ENCODE results near the gene MYO3A.

Gene MYO3A

DNA sequence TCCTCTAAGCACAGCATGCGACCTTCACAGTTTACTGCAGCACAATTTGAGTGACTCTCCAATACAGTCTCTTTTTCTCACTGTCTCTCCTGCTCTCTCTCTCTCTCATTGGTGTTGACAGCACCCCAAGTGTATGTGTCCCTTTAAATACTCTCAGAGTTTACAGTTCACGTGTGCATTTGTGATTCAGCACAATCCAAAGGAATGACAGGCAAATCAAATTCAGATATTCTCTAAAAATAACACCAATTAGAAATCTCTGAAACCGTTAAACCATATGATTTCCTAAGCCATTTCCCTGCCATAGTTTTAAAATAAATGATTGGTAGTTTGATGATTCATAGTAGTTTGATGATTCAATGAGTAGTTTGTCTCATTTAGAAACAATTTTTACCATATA lies 178.5 kb downstream of the MYO3A start:
- Histone ChIP-seq H3K4me3 (no peak overlapping the region), H3K27ac (no peak overlapping the region), H3K36me3 (ENCODE audit: insufficient read depth, low read length) (no peaks in the 10 kb centered on the region), H3K9ac (ENCODE audit: insufficient read length) (no peak overlapping the region), H3K9me3 (ENCODE audit: low read depth, low read length) (no peaks in the 10 kb centered on the region)
- TF ChIP-seq EZH2 (IDR thresholded peaks at IDR 0.05) (no peak), POLR2AphosphoS5 (IDR thresholded peaks at IDR 0.05; ENCODE audit: borderline replicate concordance, low read depth, low read length) (no peak), FOXP2 (optimal IDR thresholded peaks at IDR 0.05; ENCODE audit: control extremely low read depth, extremely low read length, insufficient read depth) (no peak)
- no peak for DNase-seq (ENCODE audit: low read depth, low spot score)

DNA sequence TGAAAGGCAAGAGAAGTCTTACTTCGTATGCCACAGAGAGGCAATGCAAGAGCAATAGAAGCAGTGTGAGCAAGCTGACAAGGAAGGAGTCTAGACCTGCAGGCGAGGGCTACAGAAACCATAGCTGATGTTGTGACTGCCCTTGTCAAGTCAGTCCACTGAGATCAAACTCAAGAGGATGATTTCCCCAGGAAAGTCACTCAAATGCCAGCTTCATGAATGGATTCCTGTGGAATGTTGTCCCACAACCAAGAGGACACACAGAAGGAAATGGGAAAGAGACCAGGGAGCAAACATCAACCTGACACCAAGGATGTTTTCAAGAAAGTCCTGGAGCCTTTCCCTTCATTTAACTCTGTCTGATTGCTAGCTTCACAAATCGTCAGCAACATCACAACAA lies 204.6 kb downstream of the MYO3A start:
- TF ChIP-seq POLR2AphosphoS5 (IDR thresholded peaks at IDR 0.05; ENCODE audit: borderline replicate concordance, low read depth, low read length) (no peak), FOXP2 (optimal IDR thresholded peaks at IDR 0.05; ENCODE audit: control extremely low read depth, extremely low read length, insufficient read depth) (no peak), EZH2 (IDR thresholded peaks at IDR 0.05) (no peak)
- Histone ChIP-seq H3K27ac (no peak overlapping the region), H3K9ac (ENCODE audit: insufficient read length) (no peak overlapping the region), H3K4me3 (no peak overlapping the region), H3K36me3 (ENCODE audit: insufficient read depth, low read length) (no peaks in the 10 kb centered on the region), H3K9me3 (ENCODE audit: low read depth, low read length) (no peaks in the 10 kb centered on the region)
- no peak for DNase-seq (ENCODE audit: low read depth, low spot score)

DNA sequence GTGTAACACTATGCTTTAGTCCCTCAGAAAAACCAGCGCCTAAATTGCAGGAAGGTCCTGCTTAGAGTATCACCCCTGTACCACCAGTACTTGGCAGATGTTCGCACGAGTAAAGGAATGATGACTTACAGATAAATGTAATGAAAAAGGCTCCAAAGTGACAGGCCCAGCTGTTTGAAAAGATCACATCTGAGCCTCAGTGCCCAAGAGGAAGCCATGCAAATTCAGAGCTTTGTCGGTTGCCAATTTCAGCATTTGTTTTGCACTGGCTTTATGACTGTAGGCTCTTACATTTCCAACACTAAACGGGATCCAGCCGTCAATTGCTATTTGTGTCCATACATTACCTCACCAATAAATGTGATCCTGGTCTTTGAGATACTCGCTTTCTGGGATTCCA lies 222.0 kb downstream of the MYO3A start:
- H3K27ac ChIP-seq = no peak overlapping the region
- no peak for DNase-seq (ENCODE audit: low read depth, low spot score)
- no peak for TF ChIP-seq POLR2AphosphoS5 (IDR thresholded peaks at IDR 0.05; ENCODE audit: borderline replicate concordance, low read depth, low read length)
- TF ChIP-seq FOXP2 (optimal IDR thresholded peaks at IDR 0.05; ENCODE audit: control extremely low read depth, extremely low read length, insufficient read depth) = no peak
- TF ChIP-seq EZH2 (IDR thresholded peaks at IDR 0.05) = no peak
- H3K36me3 ChIP-seq (ENCODE audit: insufficient read depth, low read length) = no peaks in the 10 kb centered on the region
- no peaks in the 10 kb centered on the region for H3K9me3 ChIP-seq (ENCODE audit: low read depth, low read length)
- H3K9ac ChIP-seq (ENCODE audit: insufficient read length) = no peak overlapping the region
- no peak overlapping the region for H3K4me3 ChIP-seq

DNA sequence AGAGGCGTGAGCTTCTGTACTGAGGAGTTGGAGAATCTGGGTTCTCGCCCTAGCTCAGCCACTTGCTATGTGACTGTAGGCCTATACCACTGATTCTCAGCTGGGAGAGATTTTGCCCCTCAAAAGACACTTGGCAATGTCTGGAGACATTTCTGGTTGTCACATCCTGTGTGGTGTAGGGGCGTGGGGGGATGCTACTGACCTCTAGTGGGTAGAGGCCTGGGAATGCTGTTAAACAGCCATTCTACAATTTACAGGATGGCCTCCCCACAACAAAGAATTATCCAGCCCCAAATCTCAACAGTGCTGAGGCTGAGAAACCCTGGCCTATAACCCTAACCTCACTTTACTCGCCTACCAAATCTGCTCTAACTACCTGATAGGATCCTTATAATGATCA lies 223.7 kb downstream of the MYO3A start:
- no peak overlapping the region for H3K27ac ChIP-seq
- H3K9me3 ChIP-seq (ENCODE audit: low read depth, low read length) = no peaks in the 10 kb centered on the region
- TF ChIP-seq EZH2 (IDR thresholded peaks at IDR 0.05) (no peak), POLR2AphosphoS5 (IDR thresholded peaks at IDR 0.05; ENCODE audit: borderline replicate concordance, low read depth, low read length) (no peak), FOXP2 (optimal IDR thresholded peaks at IDR 0.05; ENCODE audit: control extremely low read depth, extremely low read length, insufficient read depth) (no peak)
- no peaks in the 10 kb centered on the region for H3K36me3 ChIP-seq (ENCODE audit: insufficient read depth, low read length)
- no peak overlapping the region for H3K4me3 ChIP-seq
- no peak for DNase-seq (ENCODE audit: low read depth, low spot score)
- H3K9ac ChIP-seq (ENCODE audit: insufficient read length) = no peak overlapping the region

DNA sequence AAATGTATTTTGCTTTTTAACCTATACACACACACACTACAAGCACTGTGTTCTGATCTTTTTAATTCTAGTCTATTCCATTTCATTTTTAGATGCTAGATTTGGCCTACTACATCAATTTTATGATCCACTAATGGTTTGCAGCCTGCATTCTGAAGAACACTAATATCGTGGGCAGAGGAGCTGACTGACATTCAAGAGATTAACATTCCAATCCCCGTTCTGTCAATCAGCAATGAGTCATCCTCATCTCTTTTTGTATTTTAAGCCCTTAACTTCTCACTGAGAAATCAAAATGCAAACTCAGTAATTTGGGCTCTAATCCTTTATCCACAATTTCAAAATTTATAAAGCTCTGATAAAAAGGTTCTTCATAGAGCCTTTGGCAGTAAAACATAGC lies 235.4 kb downstream of the MYO3A start:
- no peaks in the 10 kb centered on the region for H3K36me3 ChIP-seq (ENCODE audit: insufficient read depth, low read length)
- H3K9me3 ChIP-seq (ENCODE audit: low read depth, low read length) = no peaks in the 10 kb centered on the region
- H3K27ac ChIP-seq = no peak overlapping the region
- TF ChIP-seq POLR2AphosphoS5 (IDR thresholded peaks at IDR 0.05; ENCODE audit: borderline replicate concordance, low read depth, low read length) = no peak
- no peak for TF ChIP-seq EZH2 (IDR thresholded peaks at IDR 0.05)
- no peak for TF ChIP-seq FOXP2 (optimal IDR thresholded peaks at IDR 0.05; ENCODE audit: control extremely low read depth, extremely low read length, insufficient read depth)
- no peak for DNase-seq (ENCODE audit: low read depth, low spot score)
- no peak overlapping the region for H3K4me3 ChIP-seq
- no peak overlapping the region for H3K9ac ChIP-seq (ENCODE audit: insufficient read length)

DNA sequence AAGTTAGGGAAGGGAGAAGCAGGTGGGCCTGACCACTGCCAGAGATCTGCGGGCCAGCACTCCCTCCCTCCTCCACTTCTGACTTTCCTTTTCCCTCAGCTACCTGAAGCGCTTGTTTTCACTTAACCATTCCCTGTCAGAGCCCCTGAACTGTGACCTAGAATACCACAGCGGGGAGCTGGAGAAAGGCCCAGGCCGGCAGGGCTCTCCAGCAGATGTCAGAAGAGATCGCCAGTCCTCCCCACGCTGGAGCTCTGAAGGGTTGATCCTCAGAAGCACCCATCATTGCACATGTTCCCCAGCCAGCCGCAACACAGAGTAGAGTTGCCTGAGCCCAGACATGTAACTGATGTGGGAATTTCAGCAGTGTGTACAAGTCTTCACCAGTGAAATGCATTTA lies 238.1 kb downstream of the MYO3A start:
- Histone ChIP-seq H3K27ac (no peak overlapping the region), H3K9me3 (ENCODE audit: low read depth, low read length) (no peaks in the 10 kb centered on the region), H3K36me3 (ENCODE audit: insufficient read depth, low read length) (no peaks in the 10 kb centered on the region), H3K4me3 (no peak overlapping the region), H3K9ac (ENCODE audit: insufficient read length) (no peak overlapping the region)
- TF ChIP-seq EZH2 (IDR thresholded peaks at IDR 0.05) (no peak), FOXP2 (optimal IDR thresholded peaks at IDR 0.05; ENCODE audit: control extremely low read depth, extremely low read length, insufficient read depth) (no peak), POLR2AphosphoS5 (IDR thresholded peaks at IDR 0.05; ENCODE audit: borderline replicate concordance, low read depth, low read length) (no peak)
- DNase-seq (ENCODE audit: low read depth, low spot score) = no peak

DNA sequence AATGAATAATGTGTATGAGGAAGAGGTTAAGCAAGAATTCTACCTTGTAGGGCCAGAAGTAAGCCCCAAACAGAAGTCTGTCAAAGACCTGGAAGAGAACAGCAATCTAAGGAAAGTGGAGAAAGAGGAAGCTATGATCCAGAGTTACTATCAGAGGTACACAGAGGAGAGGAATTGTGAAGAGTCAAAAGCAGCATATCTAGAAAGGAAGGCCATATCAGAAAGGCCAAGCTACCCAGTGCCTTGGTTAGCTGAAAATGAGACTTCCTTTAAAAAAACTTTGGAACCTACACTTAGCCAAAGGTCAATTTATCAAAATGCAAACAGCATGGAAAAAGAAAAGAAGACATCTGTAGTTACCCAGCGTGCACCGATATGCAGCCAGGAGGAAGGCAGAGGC lies 239.8 kb downstream of the MYO3A start:
- Histone ChIP-seq H3K4me3 (no peak overlapping the region), H3K27ac (no peak overlapping the region), H3K36me3 (ENCODE audit: insufficient read depth, low read length) (no peaks in the 10 kb centered on the region), H3K9me3 (ENCODE audit: low read depth, low read length) (no peaks in the 10 kb centered on the region), H3K9ac (ENCODE audit: insufficient read length) (no peak overlapping the region)
- TF ChIP-seq EZH2 (IDR thresholded peaks at IDR 0.05) = no peak
- TF ChIP-seq POLR2AphosphoS5 (IDR thresholded peaks at IDR 0.05; ENCODE audit: borderline replicate concordance, low read depth, low read length) = no peak
- no peak for TF ChIP-seq FOXP2 (optimal IDR thresholded peaks at IDR 0.05; ENCODE audit: control extremely low read depth, extremely low read length, insufficient read depth)
- no peak for DNase-seq (ENCODE audit: low read depth, low spot score)

DNA sequence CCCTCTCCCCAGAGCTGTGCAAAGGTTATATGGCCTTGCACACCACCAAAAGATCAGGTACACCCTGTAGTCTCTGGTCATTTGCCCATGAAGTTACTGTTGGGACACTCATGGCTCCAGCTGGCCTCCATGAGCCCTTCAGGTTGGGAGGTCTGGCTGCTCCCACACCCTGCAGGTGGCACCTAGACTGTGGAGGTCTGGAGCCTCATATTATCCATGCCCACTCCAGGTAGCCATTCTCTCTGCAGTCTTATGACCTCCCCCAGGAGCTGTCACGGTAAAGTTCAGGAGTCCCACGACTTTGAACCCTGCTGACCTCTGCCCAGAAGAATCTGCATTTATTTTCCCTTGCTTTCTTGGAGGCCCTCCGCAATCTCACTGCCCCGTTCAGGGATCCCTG lies 243.3 kb downstream of the MYO3A start:
- Histone ChIP-seq H3K9me3 (ENCODE audit: low read depth, low read length) (no peaks in the 10 kb centered on the region), H3K27ac (no peak overlapping the region), H3K36me3 (ENCODE audit: insufficient read depth, low read length) (no peaks in the 10 kb centered on the region), H3K9ac (ENCODE audit: insufficient read length) (no peak overlapping the region), H3K4me3 (no peak overlapping the region)
- DNase-seq (ENCODE audit: low read depth, low spot score) = no peak
- TF ChIP-seq POLR2AphosphoS5 (IDR thresholded peaks at IDR 0.05; ENCODE audit: borderline replicate concordance, low read depth, low read length) = no peak
- no peak for TF ChIP-seq EZH2 (IDR thresholded peaks at IDR 0.05)
- no peak for TF ChIP-seq FOXP2 (optimal IDR thresholded peaks at IDR 0.05; ENCODE audit: control extremely low read depth, extremely low read length, insufficient read depth)

DNA sequence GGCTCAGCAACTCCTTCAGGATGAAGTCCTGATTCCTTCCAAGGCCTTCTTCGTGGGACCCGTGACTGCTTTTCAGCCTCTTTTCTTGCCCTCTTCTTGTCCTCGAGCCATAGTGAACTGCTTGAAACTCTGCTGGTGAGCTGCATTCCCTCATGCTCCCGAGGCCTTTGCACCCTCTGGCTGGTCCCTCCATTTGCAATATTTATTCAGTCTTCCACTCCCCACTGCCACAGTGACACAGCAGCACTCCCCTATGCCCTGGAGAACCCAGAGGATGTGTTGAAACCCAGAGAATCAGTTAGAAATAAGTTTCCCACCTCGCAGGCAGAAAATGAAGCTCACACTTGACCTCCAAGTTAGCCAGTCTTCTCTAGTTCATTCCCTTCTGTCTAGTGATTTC lies 260.2 kb downstream of the MYO3A start:
- Histone ChIP-seq H3K9ac (ENCODE audit: insufficient read length) (no peak overlapping the region), H3K4me3 (no peak overlapping the region), H3K9me3 (ENCODE audit: low read depth, low read length) (no peaks in the 10 kb centered on the region), H3K27ac (no peak overlapping the region), H3K36me3 (ENCODE audit: insufficient read depth, low read length) (no peaks in the 10 kb centered on the region)
- DNase-seq (ENCODE audit: low read depth, low spot score) = no peak
- TF ChIP-seq FOXP2 (optimal IDR thresholded peaks at IDR 0.05; ENCODE audit: control extremely low read depth, extremely low read length, insufficient read depth) (no peak), EZH2 (IDR thresholded peaks at IDR 0.05) (no peak), POLR2AphosphoS5 (IDR thresholded peaks at IDR 0.05; ENCODE audit: borderline replicate concordance, low read depth, low read length) (no peak)

All from SK-N-MC (cell line).